K562 (cell line): ENCODE data around the gene MLANA. TPM values are rescaled to one million over a fixed set of nuclear protein-coding genes. Genes with fewer than 3 reads are reported as not detected.

Experiments used
- HMGXB4 ChIP-seq: sonication (generic); formaldehyde crosslinking; IDR thresholded peaks from 2 replicates; pipeline ENCODE4 v1.8.1; 2023; ENCODE audit warnings: mild to moderate bottlenecking, missing genetic modification reagents
- POLR2G ChIP-seq: fragments of 200-400 bp; formaldehyde crosslinking; IDR thresholded peaks from 2 replicates; pipeline ENCODE4 v1.6.1; 2017; ENCODE audit warnings: low read depth, mild to moderate bottlenecking, antibody characterized with exemption, low read length, moderate library complexity
- SP1 ChIP-seq: sonication (generic); formaldehyde crosslinking; IDR thresholded peaks from 2 replicates; pipeline ENCODE4 v1.8.1; 2022; ENCODE audit warnings: mild to moderate bottlenecking, missing genetic modification reagents
- SRSF3 ChIP-seq: fragments of 200-400 bp; formaldehyde crosslinking; IDR thresholded peaks from 2 replicates; pipeline ENCODE4 v1.6.1; 2016; ENCODE audit warnings: mild to moderate bottlenecking, low read length, moderate library complexity; ENCODE audit not compliant: insufficient read depth
- ZBTB40 ChIP-seq, 2 experiments: fragments of 450-650 bp in 1 of 2; sonication (generic) in 1 of 2; formaldehyde crosslinking in 1 of 2; IDR thresholded peaks; 2 replicates each; pipeline versions ENCODE4 v1.7.1 to v1.9.0; 2016 to 2022; ENCODE audit warnings: inconsistent platforms in 1 of 2, mild to moderate bottlenecking in 1 of 2, missing genetic modification reagents in 1 of 2
- ZFX ChIP-seq: sonication (generic); formaldehyde crosslinking; IDR thresholded peaks from 2 replicates; pipeline ENCODE4 v1.8.0; 2022; ENCODE audit warnings: mild to moderate bottlenecking, missing genetic modification reagents, moderate library complexity
- ZNF140 ChIP-seq: fragments of 250-450 bp; sonication (Bioruptor Pico); IDR thresholded peaks from 2 replicates; pipeline ENCODE4 v1.8.0; 2021; ENCODE audit warnings: moderate library complexity, mild to moderate bottlenecking, inconsistent platforms
- polyA plus RNA-seq, 8 experiments: library from polyadenylated mRNA; depleted of rRNA in 4 of 8; stranded (reverse) in 5 of 8; unstranded in 3 of 8; fragments of >200 nt; fragmentation: Nextera tagmentation in 2 of 8; fragmentation: Illumina TruSeq in 1 of 8; extraction: Ambion mirVana in 2 of 8; extraction: Trizol in 1 of 8; gene quantifications; 2 replicates each; pipeline versions ENCODE4 v1.2.1 to v1.2.3, GENCODE V29; 2011 to 2014; ENCODE audit warnings: inconsistent platforms in 1 of 8, missing spikeins in 1 of 8
- total RNA-seq, 7 experiments: library from RNA; depleted of rRNA in 6 of 7; stranded (reverse); fragments of >200 nt in 6 of 7; fragmentation: Illumina TruSeq in 2 of 7; extraction: Trizol in 2 of 7; gene quantifications; 2 replicates each; pipeline versions ENCODE4 v1.2.1 to v1.2.3, GENCODE V29; 2011 to 2021; ENCODE audit warnings: low replicate concordance in 1 of 7

Gene MLANA
- total and polyA plus RNA-seq, 9 of the 15 experiments (the other 6 are each of a cell fraction or from before 2014, with no cell fraction given), result not detected

GRCh38 chr9:5848372-5848882 lies 42.3 kb upstream of the MLANA start (continued):
- TF ChIP-seq ZBTB40 (IDR thresholded peaks at IDR 0.05) (no peak), ZBTB40 (CRISPR knock-in tag; IDR thresholded peaks at IDR 0.05) (no peak), SRSF3 (no peak), ZFX (CRISPR knock-in tag) (no peak), ZNF140 (CRISPR knock-in tag) (no peak), SP1 (CRISPR knock-in tag) (no peak), POLR2G (no peak), HMGXB4 (CRISPR knock-in tag) (no peak)
- TF ChIP-seq, all 486 proteins: peak for 0
